Measurements from ENCODE around the gene GFAP. TPM values are rescaled to one million over a fixed set of nuclear protein-coding genes. Genes with fewer than 3 reads are reported as not detected.

The GFAP gene
- total and polyA plus RNA-seq, 5 donors from 2014 or later = not detected

DNA sequence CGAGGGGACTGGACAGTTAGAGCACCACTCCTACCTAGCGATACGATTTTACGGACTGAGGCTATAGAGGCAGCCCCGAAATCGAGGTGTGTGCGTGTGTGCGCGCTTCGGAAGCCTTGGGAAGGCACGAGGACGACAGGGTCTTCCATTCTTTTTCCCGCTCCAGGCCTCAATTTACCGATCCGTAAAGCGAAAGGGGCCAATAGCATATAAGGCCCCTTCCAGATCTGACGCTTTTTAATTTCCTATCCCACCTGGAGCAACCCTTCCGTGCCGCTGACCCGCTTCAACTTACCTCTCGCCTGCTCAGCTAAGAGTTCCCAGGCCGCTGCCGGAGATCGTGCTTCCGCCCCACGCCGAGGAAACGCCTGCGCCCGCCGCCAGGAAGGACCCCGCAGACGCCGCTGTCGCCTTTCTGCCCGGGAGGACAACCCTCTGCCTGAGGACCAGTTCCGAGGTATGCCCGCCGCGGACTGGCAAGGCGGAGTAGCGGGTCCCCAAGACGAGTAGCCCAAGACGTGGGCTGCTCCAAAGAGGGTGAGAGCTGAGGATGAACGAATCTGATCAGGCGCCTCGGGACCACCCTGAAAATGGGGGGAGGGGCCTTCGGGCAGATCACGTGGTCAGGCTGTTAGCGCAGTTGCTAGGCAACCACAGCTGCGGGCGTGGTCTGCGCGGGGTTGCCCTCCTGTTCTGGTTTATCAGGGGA lies 16.1 kb downstream of the GFAP start, which contains the start of gene EFTUD2:
TSS of gene EFTUD2 (minus strand) at position 372 of the 709 bp plus-strand sequence. CDS start 4,924 bp downstream, outside the sequence.
- peaks cover 9 to 37% (median 22%) of the 10 kb centered on the region in 4 donors for H3K4me1 Mint-ChIP-seq
- H3K27ac Mint-ChIP-seq = peak within 1 kb of the TSS; percentile 99 to 100 (median 100)
- H3K36me3 Mint-ChIP-seq = peaks cover 14% of the 10 kb centered on the region
- Histone ChIP-seq H3K4me1 (ENCODE audit: control insufficient read depth, insufficient read depth, low read length, poor library complexity, severe bottlenecking) (peaks cover 30% of the 10 kb centered on the region), H3K36me3 (ENCODE audit: control insufficient read depth, insufficient read depth, low read length) (peaks cover 3% of the 10 kb centered on the region), H3K9me3 (ENCODE audit: control insufficient read depth in 2 of 2, low read length in 2 of 2) (no peaks in the 10 kb centered on the region), H3K27ac (ENCODE audit: insufficient read depth, low read length, poor library complexity, severe bottlenecking) (peak within 1 kb of the TSS; percentile 96), H3K27me3 (ENCODE audit: control insufficient read depth, insufficient read depth, low read length) (peaks cover 3% of the 10 kb centered on the region), H3K4me3 (ENCODE audit: low read depth, low read length) (peak within 1 kb of the TSS; percentile 98)
- H3K9me3 Mint-ChIP-seq = peaks cover 0 to 3% (median 0%) of the 10 kb centered on the region in 7 donors
- peaks cover 22% of the 10 kb centered on the region for H3K27me3 Mint-ChIP-seq
- ATAC-seq (ENCODE audit: low read depth in 2 of 2) (peak; percentile 90 to 92), DNase-seq (peak; percentile 87 to 97 (median 95))
- peak within 1 kb of the TSS; percentile 87 to 99 (median 95) for H3K4me3 Mint-ChIP-seq

DNA sequence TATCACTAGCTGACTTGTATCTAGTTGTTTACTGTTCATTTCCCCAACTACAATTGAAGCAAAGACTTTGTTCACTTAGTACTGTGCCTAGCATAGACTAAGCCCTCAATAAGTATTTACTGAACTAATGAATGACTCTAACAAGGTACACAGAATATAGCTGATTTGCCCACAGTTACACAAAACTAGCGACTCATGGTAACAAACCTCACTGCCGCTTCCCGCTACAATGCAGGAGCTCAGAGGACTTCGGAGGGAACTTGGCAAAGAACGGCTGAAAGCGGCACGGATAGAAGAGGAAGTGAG lies 16.6 kb downstream of the GFAP start:
- DNase-seq (no peak), ATAC-seq (ENCODE audit: low read depth in 2 of 2) (no peak)

DNA sequence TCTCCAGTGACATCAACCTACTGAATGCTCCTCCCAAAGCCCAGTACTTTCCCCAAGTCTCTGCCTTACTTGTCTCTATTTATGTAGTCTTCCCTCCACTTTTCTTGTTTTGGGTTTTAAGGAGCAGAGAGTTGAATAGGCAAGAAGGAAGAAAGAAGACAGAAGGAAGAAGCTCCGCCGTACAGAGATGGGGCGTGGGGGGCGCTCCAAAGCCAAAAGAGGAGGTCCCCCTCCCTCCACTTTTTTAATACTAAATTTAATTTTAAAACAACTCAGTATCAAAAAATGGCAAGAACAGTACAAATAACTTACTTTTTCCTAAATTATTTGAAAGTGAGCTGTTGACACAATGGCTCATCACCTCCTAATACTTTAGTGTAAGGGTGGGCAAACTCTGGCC lies 20.7 kb downstream of the GFAP start:
- Histone ChIP-seq H3K27me3 (ENCODE audit: control insufficient read depth, insufficient read depth, low read length) (no peaks in the 10 kb centered on the region), H3K4me1 (ENCODE audit: control insufficient read depth, insufficient read depth, low read length, poor library complexity, severe bottlenecking) (peaks cover 28% of the 10 kb centered on the region), H3K36me3 (ENCODE audit: control insufficient read depth, insufficient read depth, low read length) (peaks cover 35% of the 10 kb centered on the region), H3K27ac (ENCODE audit: insufficient read depth, low read length, poor library complexity, severe bottlenecking) (no peak overlapping the region), H3K9me3 (ENCODE audit: control insufficient read depth in 2 of 2, low read length in 2 of 2) (no peaks in the 10 kb centered on the region), H3K4me3 (ENCODE audit: low read depth, low read length) (no peak overlapping the region)
- Mint-ChIP-seq H3K36me3 (peaks cover 29% of the 10 kb centered on the region), H3K9me3 (peaks cover 0 to 3% (median 0%) of the 10 kb centered on the region in 7 donors), H3K27ac (no peak overlapping the region), H3K4me3 (peak overlapping the region in 1 of 4 donors; percentile 35), H3K4me1 (peaks cover 20 to 48% (median 25%) of the 10 kb centered on the region in 4 donors), H3K27me3 (peaks cover 5% of the 10 kb centered on the region)
- no peak for DNase-seq
- ATAC-seq (ENCODE audit: low read depth in 2 of 2) = no peak

More for the DNA sequence above, 16.6 kb downstream of the GFAP start:
- Mint-ChIP-seq H3K27ac (peak overlapping the region; percentile 99 to 100 (median 100)), H3K9me3 (peaks cover 0 to 3% (median 0%) of the 10 kb centered on the region in 7 donors), H3K4me3 (peak overlapping the region; percentile 87 to 99 (median 95)), H3K36me3 (peaks cover 14% of the 10 kb centered on the region), H3K27me3 (peaks cover 22% of the 10 kb centered on the region), H3K4me1 (peaks cover 9 to 37% (median 22%) of the 10 kb centered on the region in 4 donors)
- Histone ChIP-seq H3K27ac (ENCODE audit: insufficient read depth, low read length, poor library complexity, severe bottlenecking) (peak overlapping the region; percentile 96), H3K4me1 (ENCODE audit: control insufficient read depth, insufficient read depth, low read length, poor library complexity, severe bottlenecking) (peaks cover 30% of the 10 kb centered on the region), H3K4me3 (ENCODE audit: low read depth, low read length) (peak overlapping the region; percentile 98), H3K9me3 (ENCODE audit: control insufficient read depth in 2 of 2, low read length in 2 of 2) (no peaks in the 10 kb centered on the region), H3K36me3 (ENCODE audit: control insufficient read depth, insufficient read depth, low read length) (peaks cover 7% of the 10 kb centered on the region), H3K27me3 (ENCODE audit: control insufficient read depth, insufficient read depth, low read length) (peaks cover 3% of the 10 kb centered on the region)

DNA sequence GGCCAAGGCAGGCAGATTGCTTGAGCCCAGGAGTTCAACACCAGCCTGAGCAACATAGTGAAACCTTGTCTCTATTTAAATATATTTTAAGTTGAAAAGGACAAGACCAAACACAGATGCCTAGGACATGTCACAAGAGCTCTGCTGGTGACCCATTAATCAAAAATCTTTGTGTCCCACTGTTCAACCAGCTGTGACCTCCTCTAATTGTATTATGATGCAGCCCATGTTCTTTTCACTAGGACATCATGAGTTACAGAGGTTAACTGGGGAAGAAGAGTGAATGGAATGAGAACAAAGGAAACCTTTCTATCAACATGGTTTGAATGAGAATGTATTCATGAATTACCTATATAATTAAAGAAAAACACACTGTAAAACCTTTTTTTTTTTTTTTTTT lies 23.1 kb downstream of the GFAP start:
- DNase-seq (no peak), ATAC-seq (ENCODE audit: low read depth in 2 of 2) (no peak)
- Mint-ChIP-seq H3K27ac (no peak overlapping the region), H3K4me3 (no peak overlapping the region), H3K36me3 (peaks cover 29% of the 10 kb centered on the region), H3K9me3 (peaks cover 0 to 1% (median 0%) of the 10 kb centered on the region in 7 donors), H3K4me1 (peaks cover 13 to 34% (median 16%) of the 10 kb centered on the region in 4 donors), H3K27me3 (no peaks in the 10 kb centered on the region)
- Histone ChIP-seq H3K27me3 (ENCODE audit: control insufficient read depth, insufficient read depth, low read length) (no peaks in the 10 kb centered on the region), H3K4me3 (ENCODE audit: low read depth, low read length) (no peak overlapping the region), H3K9me3 (ENCODE audit: control insufficient read depth in 2 of 2, low read length in 2 of 2) (no peaks in the 10 kb centered on the region), H3K27ac (ENCODE audit: insufficient read depth, low read length, poor library complexity, severe bottlenecking) (no peak overlapping the region), H3K36me3 (ENCODE audit: control insufficient read depth, insufficient read depth, low read length) (peaks cover 44% of the 10 kb centered on the region), H3K4me1 (ENCODE audit: control insufficient read depth, insufficient read depth, low read length, poor library complexity, severe bottlenecking) (peaks cover 25% of the 10 kb centered on the region)

DNA sequence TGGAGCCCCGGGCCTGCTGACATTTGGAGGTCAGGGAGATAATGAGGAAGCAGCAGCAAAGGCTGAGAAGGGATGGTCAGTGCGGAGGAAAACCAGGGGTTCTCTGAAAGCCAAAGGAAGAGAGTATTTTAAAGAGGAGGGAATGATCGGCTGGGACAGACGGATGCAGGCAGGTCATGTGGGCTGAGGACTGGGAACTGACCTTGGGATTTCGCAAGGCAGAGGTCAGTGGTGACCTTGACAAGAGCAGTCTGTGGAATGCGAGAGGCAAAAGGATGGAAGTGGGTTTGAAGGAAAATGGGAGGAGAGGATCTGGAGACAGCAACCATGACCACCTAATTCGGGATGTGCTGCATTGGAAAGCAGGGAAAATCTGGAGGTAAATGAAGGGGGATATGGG lies 26.3 kb downstream of the GFAP start:
- Mint-ChIP-seq H3K9me3 (no peaks in the 10 kb centered on the region), H3K4me3 (no peak overlapping the region), H3K27ac (no peak overlapping the region), H3K27me3 (no peaks in the 10 kb centered on the region), H3K4me1 (peaks cover 6 to 19% (median 14%) of the 10 kb centered on the region in 4 donors), H3K36me3 (peaks cover 30% of the 10 kb centered on the region)
- DNase-seq (no peak), ATAC-seq (ENCODE audit: low read depth in 2 of 2) (no peak)
- no peaks in the 10 kb centered on the region for H3K27me3 ChIP-seq (ENCODE audit: control insufficient read depth, insufficient read depth, low read length)
- H3K36me3 ChIP-seq (ENCODE audit: control insufficient read depth, insufficient read depth, low read length) = peaks cover 67% of the 10 kb centered on the region
- H3K4me3 ChIP-seq (ENCODE audit: low read depth, low read length) = no peak overlapping the region
- H3K27ac ChIP-seq (ENCODE audit: insufficient read depth, low read length, poor library complexity, severe bottlenecking) = no peak overlapping the region
- no peaks in the 10 kb centered on the region for H3K9me3 ChIP-seq (ENCODE audit: control insufficient read depth in 2 of 2, low read length in 2 of 2)
- peaks cover 19% of the 10 kb centered on the region for H3K4me1 ChIP-seq (ENCODE audit: control insufficient read depth, insufficient read depth, low read length, poor library complexity, severe bottlenecking)

DNA sequence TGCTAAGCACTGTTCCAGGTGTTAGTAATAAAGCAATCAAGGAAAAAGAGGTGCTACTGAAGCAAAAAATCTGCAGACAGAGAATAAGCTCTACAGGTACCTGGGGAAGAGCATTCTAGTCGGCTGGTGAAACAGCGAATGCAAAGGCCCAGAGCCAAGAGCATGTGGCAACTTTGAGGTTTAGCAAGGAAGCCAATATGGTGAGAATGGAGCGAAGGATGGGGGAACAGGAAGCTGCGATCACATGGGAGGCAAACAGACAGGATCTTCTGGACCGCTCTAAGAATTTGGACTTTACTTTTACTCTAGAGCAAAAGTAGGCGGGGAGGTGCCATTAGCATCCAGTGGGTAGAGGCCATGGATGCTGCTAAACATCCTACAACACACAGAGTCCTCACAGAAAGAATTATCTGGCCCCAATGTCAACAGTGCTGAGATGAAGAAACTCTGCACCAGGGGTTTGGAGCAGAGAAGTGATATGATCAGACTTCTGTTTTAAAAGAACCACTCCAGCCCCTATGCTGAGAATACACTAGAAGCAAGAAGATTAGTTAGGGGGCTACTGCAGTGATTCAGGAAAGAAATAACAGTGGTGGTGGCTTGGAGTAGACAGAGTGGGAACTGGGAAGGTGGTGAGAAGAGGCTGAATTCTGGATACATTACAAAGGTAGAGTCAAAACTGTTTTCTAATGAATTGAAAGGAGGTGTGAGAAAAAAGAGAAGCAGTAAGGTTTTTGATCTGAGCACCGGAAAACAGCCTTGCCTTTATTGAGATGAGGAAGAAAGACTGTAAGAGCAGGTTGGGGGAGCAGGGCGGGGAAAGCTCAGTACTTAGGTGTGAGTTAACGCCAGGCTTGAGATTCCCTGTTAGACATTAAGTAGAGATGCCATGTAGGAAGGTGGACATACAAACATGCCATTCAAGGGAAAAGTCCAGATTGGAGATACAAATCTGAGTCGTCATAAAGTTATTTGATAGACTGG lies 27.0 kb downstream of the GFAP start:
- Histone ChIP-seq H3K27me3 (ENCODE audit: control insufficient read depth, insufficient read depth, low read length) (no peaks in the 10 kb centered on the region), H3K9me3 (ENCODE audit: control insufficient read depth in 2 of 2, low read length in 2 of 2) (no peaks in the 10 kb centered on the region), H3K4me3 (ENCODE audit: low read depth, low read length) (no peak overlapping the region), H3K4me1 (ENCODE audit: control insufficient read depth, insufficient read depth, low read length, poor library complexity, severe bottlenecking) (peaks cover 19% of the 10 kb centered on the region), H3K36me3 (ENCODE audit: control insufficient read depth, insufficient read depth, low read length) (peaks cover 70% of the 10 kb centered on the region), H3K27ac (ENCODE audit: insufficient read depth, low read length, poor library complexity, severe bottlenecking) (no peak overlapping the region)
- ATAC-seq (ENCODE audit: low read depth in 2 of 2) (peak in 1 of 2 donors; percentile 50), DNase-seq (peak in 1 of 3 donors; percentile 12)
- peaks cover 33% of the 10 kb centered on the region for H3K36me3 Mint-ChIP-seq
- no peak overlapping the region for H3K27ac Mint-ChIP-seq
- H3K4me1 Mint-ChIP-seq = peaks cover 6 to 16% (median 13%) of the 10 kb centered on the region in 4 donors
- H3K9me3 Mint-ChIP-seq = no peaks in the 10 kb centered on the region
- no peak overlapping the region for H3K4me3 Mint-ChIP-seq
- H3K27me3 Mint-ChIP-seq = no peaks in the 10 kb centered on the region

DNA sequence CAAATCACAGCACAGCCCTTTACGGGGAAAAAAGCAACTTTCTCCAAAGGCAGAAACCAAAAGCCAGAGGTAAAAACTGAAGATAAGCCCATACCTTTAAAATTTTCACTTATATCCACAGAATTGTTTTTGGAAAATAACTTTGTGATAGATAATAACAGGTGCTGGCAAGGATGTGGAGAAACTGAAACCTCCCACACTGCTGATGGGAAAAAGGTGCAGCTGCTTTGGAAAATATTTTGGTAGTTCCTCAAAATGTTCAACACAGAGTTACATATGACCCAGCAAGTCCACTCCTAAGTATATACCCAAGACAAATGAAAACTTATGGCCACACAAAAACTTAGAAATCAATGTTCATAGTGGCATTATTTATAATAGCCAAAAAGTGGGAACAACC lies 28.3 kb downstream of the GFAP start:
- Histone ChIP-seq H3K4me3 (ENCODE audit: low read depth, low read length) (no peak overlapping the region), H3K4me1 (ENCODE audit: control insufficient read depth, insufficient read depth, low read length, poor library complexity, severe bottlenecking) (peaks cover 19% of the 10 kb centered on the region), H3K36me3 (ENCODE audit: control insufficient read depth, insufficient read depth, low read length) (peaks cover 70% of the 10 kb centered on the region), H3K9me3 (ENCODE audit: control insufficient read depth in 2 of 2, low read length in 2 of 2) (no peaks in the 10 kb centered on the region), H3K27me3 (ENCODE audit: control insufficient read depth, insufficient read depth, low read length) (no peaks in the 10 kb centered on the region), H3K27ac (ENCODE audit: insufficient read depth, low read length, poor library complexity, severe bottlenecking) (no peak overlapping the region)
- Mint-ChIP-seq H3K4me1 (peaks cover 6 to 12% (median 12%) of the 10 kb centered on the region in 4 donors), H3K27me3 (no peaks in the 10 kb centered on the region), H3K9me3 (no peaks in the 10 kb centered on the region), H3K36me3 (peaks cover 41% of the 10 kb centered on the region), H3K4me3 (no peak overlapping the region), H3K27ac (no peak overlapping the region)
- no peak for DNase-seq
- no peak for ATAC-seq (ENCODE audit: low read depth in 2 of 2)
